DOHH2 (cell line): Measurements from ENCODE around the gene ATP8A2.

Experiments used
- H3F3A ChIP-seq: fragments of 200-600 bp; sonication (generic), shearing (Covaris generic); 2 replicates; pipeline ENCODE4 v1.6.0; 2016; ENCODE audit warnings: antibody characterized with exemption, mild to moderate bottlenecking; ENCODE audit not compliant: control insufficient read depth, insufficient read depth
- H3K27ac ChIP-seq: fragments of 200-600 bp; sonication (generic); 2 replicates; pipeline ENCODE4 v1.5.1; 2014; ENCODE audit warnings: low read depth, mild to moderate bottlenecking, low read length, moderate library complexity
- H3K27me3 ChIP-seq: fragments of 200-600 bp; sonication (generic); 2 replicates; pipeline ENCODE4 v1.6.1; 2014; ENCODE audit warnings: mild to moderate bottlenecking, low read length, mixed read lengths; ENCODE audit not compliant: control insufficient read depth
- H3K36me3 ChIP-seq: fragments of 200-600 bp; sonication (generic); 2 replicates; pipeline ENCODE4 v1.6.1; 2014; ENCODE audit warnings: mild to moderate bottlenecking, low read length, moderate library complexity, mixed read lengths; ENCODE audit not compliant: control insufficient read depth
- H3K4me1 ChIP-seq: fragments of 200-600 bp; sonication (generic); 2 replicates; pipeline ENCODE4 v1.6.1; 2014; ENCODE audit warnings: mild to moderate bottlenecking, low read length, mixed read lengths; ENCODE audit not compliant: control insufficient read depth
- H3K4me2 ChIP-seq: fragments of 200-600 bp; sonication (generic); 2 replicates; pipeline ENCODE4 v1.6.0; 2014; ENCODE audit warnings: mild to moderate bottlenecking, low read length, moderate library complexity
- H3K4me3 ChIP-seq: fragments of 200-600 bp; sonication (generic); 2 replicates; pipeline ENCODE4 v1.5.1; 2014; ENCODE audit warnings: mild to moderate bottlenecking, low read length, mixed read lengths
- H3K79me2 ChIP-seq: fragments of 200-600 bp; sonication (generic); 2 replicates; pipeline ENCODE4 v1.6.1; 2014; ENCODE audit warnings: mild to moderate bottlenecking, low read length, mixed read lengths; ENCODE audit not compliant: control insufficient read depth
- H3K9me2 ChIP-seq: fragments of 200-600 bp; sonication (generic); replicated peaks from 2 replicates; pipeline ENCODE4 v1.6.1; 2014; ENCODE audit warnings: mild to moderate bottlenecking, low read length, mixed read lengths; ENCODE audit not compliant: control insufficient read depth
- H3K9me3 ChIP-seq: fragments of 200-600 bp; sonication (generic); 2 replicates; pipeline ENCODE4 v1.6.1; 2014; ENCODE audit warnings: antibody characterized with exemption, low read length, mixed read lengths; ENCODE audit not compliant: control insufficient read depth, insufficient read depth
- H4K20me1 ChIP-seq: fragments of 200-600 bp; sonication (generic); 2 replicates; pipeline ENCODE4 v1.6.0; 2014; ENCODE audit warnings: low read depth, mild to moderate bottlenecking, antibody characterized with exemption, low read length, moderate library complexity; ENCODE audit not compliant: control insufficient read depth, insufficient read depth
- CTCF ChIP-seq: fragments of 200-600 bp; sonication (generic); IDR thresholded peaks from one replicate; pipeline ENCODE4 v1.5.1; 2014; ENCODE audit warnings: antibody characterized with exemption, mild to moderate bottlenecking, low read depth, low read length; ENCODE audit not compliant: poor library complexity, severe bottlenecking
- EZH2phosphoT487 ChIP-seq: fragments of 200-600 bp; sonication (generic); IDR thresholded peaks from 2 replicates; pipeline ENCODE4 v1.6.1; 2017; ENCODE audit warnings: borderline replicate concordance, mild to moderate bottlenecking, antibody characterized with exemption, low read length, moderate library complexity, mixed read lengths

The ATP8A2 gene

GRCh38 chr13:25923217-25924085 lies 551.7 kb downstream of the ATP8A2 start:
- Histone ChIP-seq H3K4me1 (no peaks in the 10 kb centered on the region), H3K27me3 (no peaks in the 10 kb centered on the region), H3K36me3 (no peaks in the 10 kb centered on the region), H3F3A (no peaks in the 10 kb centered on the region), H4K20me1 (no peaks in the 10 kb centered on the region), H3K9me3 (no peaks in the 10 kb centered on the region), H3K79me2 (no peaks in the 10 kb centered on the region), H3K4me3 (no peak overlapping the region), H3K4me2 (no peak overlapping the region), H3K27ac (no peak overlapping the region), H3K9me2 (no peaks in the 10 kb centered on the region)
- TF ChIP-seq EZH2phosphoT487 (no peak), CTCF (no peak)

GRCh38 chr13:25927363-25927762 lies 555.6 kb downstream of the ATP8A2 start:
- H3K27me3 ChIP-seq = no peaks in the 10 kb centered on the region
- no peaks in the 10 kb centered on the region for H3K9me3 ChIP-seq
- peaks cover 9% of the 10 kb centered on the region for H3K4me1 ChIP-seq
- H3K4me2 ChIP-seq = no peak overlapping the region
- no peak overlapping the region for H3K27ac ChIP-seq
- H3K9me2 ChIP-seq = no peaks in the 10 kb centered on the region
- no peak overlapping the region for H3K4me3 ChIP-seq
- TF ChIP-seq EZH2phosphoT487 (no peak), CTCF (no peak)
- H3K79me2 ChIP-seq = no peaks in the 10 kb centered on the region
- H3F3A ChIP-seq = no peaks in the 10 kb centered on the region
- H4K20me1 ChIP-seq = no peaks in the 10 kb centered on the region
- no peaks in the 10 kb centered on the region for H3K36me3 ChIP-seq

GRCh38 chr13:25927932-25928331 lies 556.2 kb downstream of the ATP8A2 start:
- no peak overlapping the region for H3K27ac ChIP-seq
- H3F3A ChIP-seq = no peaks in the 10 kb centered on the region
- peaks cover 9% of the 10 kb centered on the region for H3K4me1 ChIP-seq
- no peaks in the 10 kb centered on the region for H3K9me3 ChIP-seq
- H4K20me1 ChIP-seq = no peaks in the 10 kb centered on the region
- H3K36me3 ChIP-seq = no peaks in the 10 kb centered on the region
- H3K4me2 ChIP-seq = no peak overlapping the region
- H3K79me2 ChIP-seq = no peaks in the 10 kb centered on the region
- no peaks in the 10 kb centered on the region for H3K27me3 ChIP-seq
- H3K9me2 ChIP-seq = no peaks in the 10 kb centered on the region
- no peak for TF ChIP-seq EZH2phosphoT487
- TF ChIP-seq CTCF = no peak
- no peak overlapping the region for H3K4me3 ChIP-seq
